HEK293 (cell line): ENCODE data around the gene SNUPN.
A peak's percentile ranks its signal among the peaks of the same experiment; 100 is the strongest.

Experiments used
- GLIS1 ChIP-seq: fragments of 450-650 bp; formaldehyde crosslinking; IDR thresholded peaks from 2 replicates; pipeline ENCODE4 v1.5.1; 2016; ENCODE audit warnings: missing biosample characterization, missing genetic modification characterization
- HOXD13 ChIP-seq: sonication (generic); formaldehyde crosslinking; IDR thresholded peaks from 2 replicates; pipeline ENCODE4 v1.8.0; 2022; ENCODE audit warnings: missing genetic modification reagents, borderline replicate concordance
- IKZF3 ChIP-seq: fragments of 450-650 bp; IDR thresholded peaks from 2 replicates; pipeline ENCODE4 v1.5.0; 2018; ENCODE audit warnings: missing biosample characterization, mild to moderate bottlenecking, missing genetic modification characterization, moderate library complexity
- OVOL3 ChIP-seq: fragments of 450-650 bp; formaldehyde crosslinking; IDR thresholded peaks from 2 replicates; pipeline ENCODE4 v1.5.1; 2016; ENCODE audit warnings: missing biosample characterization, missing genetic modification characterization
- PRDM10 ChIP-seq: fragments of 450-650 bp; formaldehyde crosslinking; IDR thresholded peaks from 2 replicates; pipeline ENCODE4 v1.5.1; 2016; ENCODE audit warnings: missing biosample characterization, missing genetic modification characterization
- ZBTB11 ChIP-seq: fragments of 450-650 bp; formaldehyde crosslinking; conservative IDR thresholded peaks from 2 replicates; pipeline ENCODE4 v1.5.1; 2016; ENCODE audit warnings: low read depth, missing biosample characterization, missing genetic modification characterization
- ZEB2 ChIP-seq: fragments of 450-650 bp; formaldehyde crosslinking; IDR thresholded peaks from 2 replicates; pipeline ENCODE4 v1.5.1; 2016; ENCODE audit warnings: missing biosample characterization, missing genetic modification characterization
- ZIC2 ChIP-seq: fragments of 450-650 bp; formaldehyde crosslinking; IDR thresholded peaks from 2 replicates; pipeline ENCODE4 v1.5.1; 2016; ENCODE audit warnings: missing biosample characterization, missing genetic modification characterization
- ZNF157 ChIP-seq: fragments of 450-650 bp; formaldehyde crosslinking; IDR thresholded peaks from 2 replicates; pipeline ENCODE4 v1.5.1; 2016; ENCODE audit warnings: missing biosample characterization, missing genetic modification characterization
- ZNF184 ChIP-seq: fragments of 450-650 bp; IDR thresholded peaks from 2 replicates; pipeline ENCODE4 v1.5.1; 2018; ENCODE audit warnings: missing biosample characterization, mild to moderate bottlenecking, missing genetic modification characterization
- ZNF24 ChIP-seq: fragments of 450-650 bp; formaldehyde crosslinking; IDR thresholded peaks from 2 replicates; pipeline ENCODE4 v1.5.1; 2016; ENCODE audit warnings: missing biosample characterization, missing genetic modification characterization
- ZNF341 ChIP-seq: fragments of 450-650 bp; formaldehyde crosslinking; IDR thresholded peaks from 2 replicates; pipeline ENCODE4; 2016; ENCODE audit warnings: low read depth, missing biosample characterization, missing genetic modification characterization
- ZNF600 ChIP-seq: fragments of 450-650 bp; formaldehyde crosslinking; IDR thresholded peaks from 2 replicates; pipeline ENCODE4 v1.5.1; 2016; ENCODE audit warnings: missing biosample characterization, missing genetic modification characterization
- ZNF610 ChIP-seq: fragments of 450-650 bp; formaldehyde crosslinking; IDR thresholded peaks from 2 replicates; pipeline ENCODE4 v1.5.1; 2016; ENCODE audit warnings: missing biosample characterization, missing genetic modification characterization, borderline replicate concordance
- ZNF629 ChIP-seq: fragments of 450-650 bp; formaldehyde crosslinking; IDR thresholded peaks from 2 replicates; pipeline ENCODE4 v1.5.1; 2017; ENCODE audit warnings: missing biosample characterization, missing genetic modification characterization
- ZNF843 ChIP-seq: fragments of 450-650 bp; formaldehyde crosslinking; IDR thresholded peaks from 2 replicates; pipeline ENCODE4 v1.5.1; 2016; ENCODE audit warnings: missing biosample characterization, missing genetic modification characterization
- ZSCAN5A ChIP-seq: fragments of 450-650 bp; formaldehyde crosslinking; IDR thresholded peaks from 2 replicates; pipeline ENCODE4 v1.5.1; 2016; ENCODE audit warnings: missing biosample characterization, missing genetic modification characterization
- TF ChIP-seq, protein P1 (sequence below): fragments of 450-650 bp; formaldehyde crosslinking; IDR thresholded peaks from 2 replicates; pipeline ENCODE4 v1.5.1; 2016; ENCODE audit warnings: missing biosample characterization, missing genetic modification characterization
- TF ChIP-seq, protein P2 (sequence below): fragments of 450-650 bp; formaldehyde crosslinking; conservative IDR thresholded peaks from 2 replicates; pipeline ENCODE4 v1.5.1; 2016; ENCODE audit warnings: low read depth, missing biosample characterization, missing genetic modification characterization
- TF ChIP-seq, protein P3 (sequence below): sonication (generic); formaldehyde crosslinking; IDR thresholded peaks from 2 replicates; pipeline ENCODE4 v1.8.1; 2022; ENCODE audit warnings: mild to moderate bottlenecking, moderate library complexity, missing genetic modification reagents
- TF ChIP-seq, protein P4 (sequence below): fragments of 450-650 bp; formaldehyde crosslinking; optimal IDR thresholded peaks from 2 replicates; pipeline ENCODE3; 2016; ENCODE audit warnings: missing biosample characterization, mild to moderate bottlenecking, missing genetic modification characterization

The SNUPN gene

DNA sequence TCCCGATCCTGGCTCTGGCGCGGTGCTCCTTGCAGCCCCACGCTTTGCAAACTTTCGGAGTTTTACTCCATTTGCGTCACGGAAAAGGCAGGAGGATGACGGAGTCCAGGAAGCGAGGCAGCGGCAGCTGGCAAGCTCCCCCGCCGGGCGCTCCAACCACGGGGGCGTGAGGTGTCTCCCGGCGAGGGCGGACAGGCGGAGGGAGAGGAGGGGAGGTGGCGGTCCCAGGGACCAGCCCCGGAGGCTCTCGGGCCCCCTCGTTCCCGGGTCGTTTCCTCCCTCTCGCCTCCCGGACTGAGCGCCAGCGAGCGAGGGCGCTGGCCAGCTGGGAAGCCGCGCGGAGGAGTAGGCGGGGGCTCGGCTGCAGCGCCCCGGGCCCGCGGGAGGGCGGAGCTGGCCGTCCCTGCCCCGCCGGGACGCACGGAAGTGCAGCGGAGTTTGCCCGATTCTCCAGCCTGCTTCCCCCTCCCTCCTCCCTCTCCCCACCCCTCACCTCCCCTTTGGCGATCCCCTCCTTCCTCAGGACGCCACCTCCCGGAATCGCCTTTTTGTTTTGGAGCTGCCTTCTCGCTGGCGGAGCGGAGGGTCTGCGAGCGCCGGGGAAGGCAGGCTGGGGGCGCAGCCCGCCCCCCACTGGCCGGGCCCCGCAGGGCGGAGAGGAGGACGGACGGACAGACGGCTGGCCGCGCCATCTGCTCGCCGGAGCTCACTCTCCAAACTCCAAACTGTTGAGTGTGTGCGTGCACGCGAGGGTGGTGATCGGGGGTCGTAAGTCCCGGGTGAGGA is 22.0 kb upstream of the SNUPN start, which contains the start of gene SNX33 (continued):
- peak; percentile 69; the same call in 1 of the 2 replicates for TF ChIP-seq ZBTB11 (tag by site-specific recombination)
- TF ChIP-seq ZNF341 = peak; percentile 99
- TF ChIP-seq, protein P1, sequence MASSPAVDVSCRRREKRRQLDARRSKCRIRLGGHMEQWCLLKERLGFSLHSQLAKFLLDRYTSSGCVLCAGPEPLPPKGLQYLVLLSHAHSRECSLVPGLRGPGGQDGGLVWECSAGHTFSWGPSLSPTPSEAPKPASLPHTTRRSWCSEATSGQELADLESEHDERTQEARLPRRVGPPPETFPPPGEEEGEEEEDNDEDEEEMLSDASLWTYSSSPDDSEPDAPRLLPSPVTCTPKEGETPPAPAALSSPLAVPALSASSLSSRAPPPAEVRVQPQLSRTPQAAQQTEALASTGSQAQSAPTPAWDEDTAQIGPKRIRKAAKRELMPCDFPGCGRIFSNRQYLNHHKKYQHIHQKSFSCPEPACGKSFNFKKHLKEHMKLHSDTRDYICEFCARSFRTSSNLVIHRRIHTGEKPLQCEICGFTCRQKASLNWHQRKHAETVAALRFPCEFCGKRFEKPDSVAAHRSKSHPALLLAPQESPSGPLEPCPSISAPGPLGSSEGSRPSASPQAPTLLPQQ (tag by site-specific recombination) = peak; percentile 73; the same call in 1 of the 2 replicates
- TF ChIP-seq ZIC2 (tag by site-specific recombination) = peak; percentile 85
- TF ChIP-seq ZNF24 = no peak
- TF ChIP-seq ZNF184 = peak; percentile 87
- peak; percentile 95 for TF ChIP-seq ZNF629 (tag by site-specific recombination)
- peak; percentile 70; the same call in 1 of the 2 replicates for TF ChIP-seq ZSCAN5A (tag by site-specific recombination)
- TF ChIP-seq, protein P2, sequence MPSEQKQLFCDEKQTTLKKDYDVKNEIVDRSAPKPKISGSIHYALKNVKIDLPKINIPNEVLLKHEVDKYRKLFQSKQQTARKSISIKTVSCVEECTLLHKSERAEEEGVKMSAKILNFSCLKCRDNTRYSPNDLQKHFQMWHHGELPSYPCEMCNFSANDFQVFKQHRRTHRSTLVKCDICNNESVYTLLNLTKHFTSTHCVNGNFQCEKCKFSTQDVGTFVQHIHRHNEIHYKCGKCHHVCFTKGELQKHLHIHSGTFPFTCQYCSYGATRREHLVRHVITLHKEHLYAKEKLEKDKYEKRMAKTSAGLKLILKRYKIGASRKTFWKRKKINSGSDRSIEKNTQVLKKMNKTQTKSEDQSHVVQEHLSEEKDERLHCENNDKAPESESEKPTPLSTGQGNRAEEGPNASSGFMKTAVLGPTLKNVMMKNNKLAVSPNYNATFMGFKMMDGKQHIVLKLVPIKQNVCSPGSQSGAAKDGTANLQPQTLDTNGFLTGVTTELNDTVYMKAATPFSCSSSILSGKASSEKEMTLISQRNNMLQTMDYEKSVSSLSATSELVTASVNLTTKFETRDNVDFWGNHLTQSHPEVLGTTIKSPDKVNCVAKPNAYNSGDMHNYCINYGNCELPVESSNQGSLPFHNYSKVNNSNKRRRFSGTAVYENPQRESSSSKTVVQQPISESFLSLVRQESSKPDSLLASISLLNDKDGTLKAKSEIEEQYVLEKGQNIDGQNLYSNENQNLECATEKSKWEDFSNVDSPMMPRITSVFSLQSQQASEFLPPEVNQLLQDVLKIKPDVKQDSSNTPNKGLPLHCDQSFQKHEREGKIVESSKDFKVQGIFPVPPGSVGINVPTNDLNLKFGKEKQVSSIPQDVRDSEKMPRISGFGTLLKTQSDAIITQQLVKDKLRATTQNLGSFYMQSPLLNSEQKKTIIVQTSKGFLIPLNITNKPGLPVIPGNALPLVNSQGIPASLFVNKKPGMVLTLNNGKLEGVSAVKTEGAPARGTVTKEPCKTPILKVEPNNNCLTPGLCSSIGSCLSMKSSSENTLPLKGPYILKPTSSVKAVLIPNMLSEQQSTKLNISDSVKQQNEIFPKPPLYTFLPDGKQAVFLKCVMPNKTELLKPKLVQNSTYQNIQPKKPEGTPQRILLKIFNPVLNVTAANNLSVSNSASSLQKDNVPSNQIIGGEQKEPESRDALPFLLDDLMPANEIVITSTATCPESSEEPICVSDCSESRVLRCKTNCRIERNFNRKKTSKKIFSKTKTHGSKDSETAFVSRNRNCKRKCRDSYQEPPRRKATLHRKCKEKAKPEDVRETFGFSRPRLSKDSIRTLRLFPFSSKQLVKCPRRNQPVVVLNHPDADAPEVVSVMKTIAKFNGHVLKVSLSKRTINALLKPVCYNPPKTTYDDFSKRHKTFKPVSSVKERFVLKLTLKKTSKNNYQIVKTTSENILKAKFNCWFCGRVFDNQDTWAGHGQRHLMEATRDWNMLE = no peak
- TF ChIP-seq ZNF610 = peak; percentile 57
- TF ChIP-seq ZNF843 (tag by site-specific recombination) = 0 out of 2 replicates have a peak, but pooled peaks have one; percentile 10
- TF ChIP-seq, protein P3, sequence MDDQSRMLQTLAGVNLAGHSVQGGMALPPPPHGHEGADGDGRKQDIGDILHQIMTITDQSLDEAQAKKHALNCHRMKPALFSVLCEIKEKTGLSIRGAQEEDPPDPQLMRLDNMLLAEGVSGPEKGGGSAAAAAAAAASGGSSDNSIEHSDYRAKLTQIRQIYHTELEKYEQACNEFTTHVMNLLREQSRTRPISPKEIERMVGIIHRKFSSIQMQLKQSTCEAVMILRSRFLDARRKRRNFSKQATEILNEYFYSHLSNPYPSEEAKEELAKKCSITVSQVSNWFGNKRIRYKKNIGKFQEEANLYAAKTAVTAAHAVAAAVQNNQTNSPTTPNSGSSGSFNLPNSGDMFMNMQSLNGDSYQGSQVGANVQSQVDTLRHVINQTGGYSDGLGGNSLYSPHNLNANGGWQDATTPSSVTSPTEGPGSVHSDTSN (CRISPR knock-in tag) = peak; percentile 85
- no peak for TF ChIP-seq OVOL3
- TF ChIP-seq PRDM10 = peak; percentile 49
- no peak for TF ChIP-seq HOXD13
- TF ChIP-seq ZEB2 = no peak
- TF ChIP-seq, protein P4, sequence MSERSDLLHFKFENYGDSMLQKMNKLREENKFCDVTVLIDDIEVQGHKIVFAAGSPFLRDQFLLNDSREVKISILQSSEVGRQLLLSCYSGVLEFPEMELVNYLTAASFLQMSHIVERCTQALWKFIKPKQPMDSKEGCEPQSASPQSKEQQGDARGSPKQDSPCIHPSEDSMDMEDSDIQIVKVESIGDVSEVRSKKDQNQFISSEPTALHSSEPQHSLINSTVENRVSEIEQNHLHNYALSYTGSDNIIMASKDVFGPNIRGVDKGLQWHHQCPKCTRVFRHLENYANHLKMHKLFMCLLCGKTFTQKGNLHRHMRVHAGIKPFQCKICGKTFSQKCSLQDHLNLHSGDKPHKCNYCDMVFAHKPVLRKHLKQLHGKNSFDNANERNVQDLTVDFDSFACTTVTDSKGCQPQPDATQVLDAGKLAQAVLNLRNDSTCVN (tag by site-specific recombination) = peak; percentile 83
- TF ChIP-seq ZNF600 (tag by site-specific recombination) = peak; percentile 86
- no peak for TF ChIP-seq ZNF157 (tag by site-specific recombination)
- TF ChIP-seq GLIS1 (tag by site-specific recombination) = peak; percentile 96
- peak; percentile 83 for TF ChIP-seq IKZF3 (tag by site-specific recombination)
